Measurements from ENCODE around the gene FGFR2.

- TF ChIP-seq SNAI2 (CRISPR knock-in tag; IDR thresholded peaks at IDR 0.05) (no peak), RARB (CRISPR knock-in tag; IDR thresholded peaks at IDR 0.05) (no peak)
Measured at GRCh38 chr10:121428867-121429266, 169.4 kb downstream of the FGFR2 start.

All from SK-N-SH treated with all-trans-retinoic acid at 6 μM for 48 hours (cell line).